Right lobe of liver (tissue), 6 donors: ENCODE data around the gene AMBRA1. TPM values are rescaled to one million over a fixed set of nuclear protein-coding genes. Genes with fewer than 3 reads are reported as not detected.

Experiments
- ATAC-seq, 4 donors: fragments of 200-7000 bp; cut with Tn5 transposase; one replicate each; pipeline ENCODE4 v1.9.1; 2020; ENCODE audit warnings: mild to moderate bottlenecking in 4 of 4, moderate library complexity in 4 of 4
- DNase-seq, 3 donors: peaks; one replicate each; pipeline ENCODE4 v3.0.0-alpha.2; 2020
- H3K27ac ChIP-seq, 3 donors: fragments of 200-600 bp; one replicate each; pipeline ENCODE4 v1.8.0; 2022
- H3K27me3 ChIP-seq, 2 donors: fragments of 200-600 bp; one replicate each; pipeline ENCODE4 v1.8.0; 2022
- H3K36me3 ChIP-seq, 4 donors: fragments of 200-600 bp; sonication (generic) in 1 of 4; one replicate each; pipeline versions ENCODE4 v1.5.1 to v1.8.0; 2017 to 2022; ENCODE audit warnings: control low read depth in 1 of 4
- H3K4me1 ChIP-seq, 4 donors: fragments of 200-600 bp; sonication (generic) in 1 of 4; one replicate each; pipeline versions ENCODE4 v1.5.1 to v1.8.0; 2017 to 2022; ENCODE audit warnings: control low read depth in 1 of 4
- H3K4me3 ChIP-seq, 3 donors: fragments of 200-600 bp; one replicate each; pipeline ENCODE4 v1.8.0; 2022
- H3K9me3 ChIP-seq, 4 donors: fragments of 200-600 bp; sonication (generic) in 1 of 4; one replicate each; pipeline versions ENCODE4 v1.5.1 to v1.8.0; 2017 to 2022; ENCODE audit warnings: control low read depth in 1 of 4
- POLR2A ChIP-seq: fragments of 450-650 bp; IDR thresholded peaks from one replicate; pipeline ENCODE4 v1.6.1; 2017; ENCODE audit warnings: antibody characterized with exemption, mild to moderate bottlenecking
- WGBS: methylation state at CpG from one replicate; pipeline ENCODE4 v1.1.6; 2018; ENCODE audit warnings: low coverage, low lambda C conversion rate; ENCODE audit not compliant: insufficient coverage; ENCODE audit errors: missing lambda C conversion rate; 5-methylcytosine and 5-hydroxymethylcytosine counted together
- intact Hi-C, 2 donors: fragments of 100-400 bp; cut with DNase I; formaldehyde crosslinking; loops; one replicate each; pipeline versions ENCODE4 v1.11.2 to v1.14.1; 2022
- total RNA-seq, 6 experiments: library from RNA; depleted of rRNA in 2 of 6; stranded (reverse); fragments of >200 nt in 2 of 6; fragmentation: NEBNext Ultra II Directional in 3 of 6; extraction: Animal tissue kit (Norgen Biotek cat#: 25700) in 3 of 6; gene quantifications; one replicate each; pipeline versions ENCODE4 v1.1.0 to v1.2.4, GENCODE V29; 2016 to 2023
- TF ChIP-seq, protein P1 (sequence below), 4 donors: fragments of 200-600 bp in 3 of 4; fragments of 450-650 bp in 1 of 4; IDR thresholded peaks; one replicate each; pipeline versions ENCODE4 v1.5.1 to v1.8.0; 2016 to 2022; ENCODE audit warnings: antibody characterized with exemption in 4 of 4, mild to moderate bottlenecking in 2 of 4
- donor health status: DM: no; HTN: yes; CAD: no.
- donor health status: DM: no; HTN: no; CAD: no.
- donor health status: DM: no; HTN: no; CAD: no.
- donor health status: DM: no; HTN: yes; CAD: no.
- donor health status: DM: no; HTN: yes; CAD: no.

The AMBRA1 gene
- total RNA-seq, 6 experiments from 2014 or later = 11.0 to 15.7 (median 13.6) TPM

GRCh38 chr11:46366260-46366659 is 227.6 kb downstream of the AMBRA1 start:
- Histone ChIP-seq H3K9me3 (no peaks in the 10 kb centered on the region), H3K4me3 (no peak overlapping the region), H3K36me3 (peaks cover 0 to 4% (median 0%) of the 10 kb centered on the region in 4 donors), H3K4me1 (no peaks in the 10 kb centered on the region), H3K27ac (no peak overlapping the region), H3K27me3 (no peaks in the 10 kb centered on the region)
- no CpG with 5 or more reads among the region's 22 CpGs for WGBS
- intact Hi-C loops = no loop called here
- ATAC-seq (no peak), DNase-seq (peak in 1 of 3 donors; percentile 52)
- TF ChIP-seq POLR2A = no peak
- TF ChIP-seq, protein P1, sequence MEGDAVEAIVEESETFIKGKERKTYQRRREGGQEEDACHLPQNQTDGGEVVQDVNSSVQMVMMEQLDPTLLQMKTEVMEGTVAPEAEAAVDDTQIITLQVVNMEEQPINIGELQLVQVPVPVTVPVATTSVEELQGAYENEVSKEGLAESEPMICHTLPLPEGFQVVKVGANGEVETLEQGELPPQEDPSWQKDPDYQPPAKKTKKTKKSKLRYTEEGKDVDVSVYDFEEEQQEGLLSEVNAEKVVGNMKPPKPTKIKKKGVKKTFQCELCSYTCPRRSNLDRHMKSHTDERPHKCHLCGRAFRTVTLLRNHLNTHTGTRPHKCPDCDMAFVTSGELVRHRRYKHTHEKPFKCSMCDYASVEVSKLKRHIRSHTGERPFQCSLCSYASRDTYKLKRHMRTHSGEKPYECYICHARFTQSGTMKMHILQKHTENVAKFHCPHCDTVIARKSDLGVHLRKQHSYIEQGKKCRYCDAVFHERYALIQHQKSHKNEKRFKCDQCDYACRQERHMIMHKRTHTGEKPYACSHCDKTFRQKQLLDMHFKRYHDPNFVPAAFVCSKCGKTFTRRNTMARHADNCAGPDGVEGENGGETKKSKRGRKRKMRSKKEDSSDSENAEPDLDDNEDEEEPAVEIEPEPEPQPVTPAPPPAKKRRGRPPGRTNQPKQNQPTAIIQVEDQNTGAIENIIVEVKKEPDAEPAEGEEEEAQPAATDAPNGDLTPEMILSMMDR (IDR thresholded peaks at IDR 0.05) = no peak

- ATAC-seq = no peak
- no peak for TF ChIP-seq POLR2A
- TF ChIP-seq, protein P1 (IDR thresholded peaks at IDR 0.05) = no peak
- Histone ChIP-seq H3K9me3 (no peaks in the 10 kb centered on the region), H3K4me1 (no peaks in the 10 kb centered on the region), H3K27ac (no peak overlapping the region), H3K27me3 (no peaks in the 10 kb centered on the region), H3K4me3 (no peak overlapping the region), H3K36me3 (peaks cover 0 to 4% (median 0%) of the 10 kb centered on the region in 4 donors)
- no peak for DNase-seq
- WGBS = no CpG with 5 or more reads among the region's 3 CpGs
- intact Hi-C loops = no loop called here
These were observed 229.0 kb downstream of the AMBRA1 start for GRCh38 chr11:46364791-46365190.

- WGBS = 100% methylated on average over 1 of the region's 9 CpGs
- no peaks in the 10 kb centered on the region for H3K9me3 ChIP-seq
- intact Hi-C loops = no loop called here
- peaks cover 0 to 4% (median 0%) of the 10 kb centered on the region in 4 donors for H3K36me3 ChIP-seq
- H3K27ac ChIP-seq = no peak overlapping the region
- H3K4me1 ChIP-seq = no peaks in the 10 kb centered on the region
- H3K4me3 ChIP-seq = no peak overlapping the region
- no peaks in the 10 kb centered on the region for H3K27me3 ChIP-seq
- no peak for ATAC-seq
- TF ChIP-seq POLR2A = no peak
- TF ChIP-seq, protein P1 (IDR thresholded peaks at IDR 0.05) = no peak
- DNase-seq = no peak
These were observed 229.8 kb downstream of the AMBRA1 start for GRCh38 chr11:46364056-46364455.

- TF ChIP-seq, protein P1 (IDR thresholded peaks at IDR 0.05) = no peak
- no peak for TF ChIP-seq POLR2A
- peak overlapping the region in 1 of 3 donors; percentile 69 for H3K27ac ChIP-seq
- no peaks in the 10 kb centered on the region for H3K4me1 ChIP-seq
- no CpG with 5 or more reads among the region's 21 CpGs for WGBS
- no peak overlapping the region for H3K4me3 ChIP-seq
- DNase-seq = no peak
- no peaks in the 10 kb centered on the region for H3K27me3 ChIP-seq
- H3K36me3 ChIP-seq = peaks cover 0 to 4% (median 0%) of the 10 kb centered on the region in 4 donors
- H3K9me3 ChIP-seq = no peaks in the 10 kb centered on the region
- intact Hi-C loops = no loop called here
- peak; percentile 3 to 29 (median 18) for ATAC-seq
These were observed 230.3 kb downstream of the AMBRA1 start for GRCh38 chr11:46363455-46364005.
